HAP-1 (cell line): Measurements from ENCODE around the gene SF3A2.

ENCODE experiments used
- DNase-seq, 2 experiments: peaks; one replicate each; pipeline ENCODE4 v3.0.0-alpha.2; 2016 to 2020; ENCODE audit warnings: low spot score in 2 of 2
- H3K27me3 ChIP-seq: fragments of 250-450 bp; sonication (Bioruptor Pico); 2 replicates; pipeline ENCODE4 v1.5.1; 2020; ENCODE audit warnings: low read depth, mild to moderate bottlenecking, moderate library complexity
- H3K36me3 ChIP-seq: fragments of 250-450 bp; sonication (Bioruptor Pico); replicated peaks from 2 replicates; pipeline ENCODE4 v1.5.1; 2020; ENCODE audit warnings: mild to moderate bottlenecking
- H3K4me1 ChIP-seq: fragments of 250-450 bp; sonication (Bioruptor Pico); 2 replicates; pipeline ENCODE4 v1.5.1; 2020; ENCODE audit warnings: mild to moderate bottlenecking
- H3K4me3 ChIP-seq: fragments of 250-450 bp; sonication (Bioruptor Pico); 2 replicates; pipeline ENCODE4 v1.5.1; 2020; ENCODE audit warnings: mild to moderate bottlenecking, moderate library complexity
- H3K9me3 ChIP-seq: fragments of 250-450 bp; sonication (Bioruptor Pico); 2 replicates; pipeline ENCODE4 v1.5.1; 2020; ENCODE audit warnings: mild to moderate bottlenecking, moderate library complexity
- in situ Hi-C: fragments of 300-500 bp; cut with MboI; formaldehyde crosslinking; loops from 3 replicates; pipeline ENCODE4 v1.14.3; 2020; ENCODE audit warnings: low sequenced_read_pairs, inconsistent platforms, mixed read lengths

Gene SF3A2

GRCh38 chr19:2253106-2254063, 16.8 kb downstream of the SF3A2 start:
- no peak for DNase-seq
- Histone ChIP-seq H3K4me3 (no peak overlapping the region), H3K36me3 (peaks cover 6% of the 10 kb centered on the region), H3K4me1 (no peaks in the 10 kb centered on the region), H3K9me3 (no peaks in the 10 kb centered on the region), H3K27me3 (no peaks in the 10 kb centered on the region)
- in situ Hi-C loops: no loop called here

- no peaks in the 10 kb centered on the region for H3K9me3 ChIP-seq
- H3K36me3 ChIP-seq: no peaks in the 10 kb centered on the region
- H3K4me3 ChIP-seq: no peak overlapping the region
- no peaks in the 10 kb centered on the region for H3K4me1 ChIP-seq
- DNase-seq: no peak
- H3K27me3 ChIP-seq: no peaks in the 10 kb centered on the region
- in situ Hi-C loops: no loop called here
Measured at GRCh38 chr19:2254064-2254872, 17.6 kb downstream of the SF3A2 start.

- no peaks in the 10 kb centered on the region for H3K36me3 ChIP-seq
- no peaks in the 10 kb centered on the region for H3K27me3 ChIP-seq
- H3K4me3 ChIP-seq: no peak overlapping the region
- in situ Hi-C loops: no loop called here
- no peaks in the 10 kb centered on the region for H3K4me1 ChIP-seq
- H3K9me3 ChIP-seq: no peaks in the 10 kb centered on the region
- no peak for DNase-seq
Measured at GRCh38 chr19:2255112-2255845, 18.7 kb downstream of the SF3A2 start.

GRCh38 chr19:2255982-2256685, 19.5 kb downstream of the SF3A2 start, which contains the start of gene JSRP1:
Gene JSRP1, minus strand, starts transcription at chr19:2256417. Its CDS starts 1,103 bp downstream, at chr19:2255314.
- no peak for DNase-seq
- Histone ChIP-seq H3K4me3 (no peak within 1 kb of the TSS), H3K4me1 (no peaks in the 10 kb centered on the region), H3K27me3 (no peaks in the 10 kb centered on the region), H3K9me3 (no peaks in the 10 kb centered on the region), H3K36me3 (no peaks in the 10 kb centered on the region)
- in situ Hi-C loops: no loop called here

- H3K4me3 ChIP-seq: no peak overlapping the region
- in situ Hi-C loops: no loop called here
- no peak for DNase-seq
- no peaks in the 10 kb centered on the region for H3K4me1 ChIP-seq
- H3K27me3 ChIP-seq: no peaks in the 10 kb centered on the region
- no peaks in the 10 kb centered on the region for H3K9me3 ChIP-seq
- H3K36me3 ChIP-seq: no peaks in the 10 kb centered on the region
Measured at GRCh38 chr19:2259336-2259735, 22.7 kb downstream of the SF3A2 start.

GRCh38 chr19:2260341-2260805, 23.7 kb downstream of the SF3A2 start:
- no peak for DNase-seq
- H3K36me3 ChIP-seq: no peaks in the 10 kb centered on the region
- no peaks in the 10 kb centered on the region for H3K27me3 ChIP-seq
- no peaks in the 10 kb centered on the region for H3K4me1 ChIP-seq
- in situ Hi-C loops: no loop called here
- H3K9me3 ChIP-seq: no peaks in the 10 kb centered on the region
- H3K4me3 ChIP-seq: no peak overlapping the region

GRCh38 chr19:2261438-2262172, 25.0 kb downstream of the SF3A2 start:
- Histone ChIP-seq H3K36me3 (no peaks in the 10 kb centered on the region), H3K27me3 (no peaks in the 10 kb centered on the region), H3K4me3 (no peak overlapping the region), H3K9me3 (no peaks in the 10 kb centered on the region), H3K4me1 (no peaks in the 10 kb centered on the region)
- peak in 1 of 2 experiments; percentile 68 for DNase-seq
- in situ Hi-C loops: no loop called here

GRCh38 chr19:2266183-2266993, 29.8 kb downstream of the SF3A2 start:
- Histone ChIP-seq H3K27me3 (no peaks in the 10 kb centered on the region), H3K4me3 (no peak overlapping the region), H3K36me3 (peaks cover 16% of the 10 kb centered on the region), H3K9me3 (no peaks in the 10 kb centered on the region), H3K4me1 (no peaks in the 10 kb centered on the region; the same call in 1 of the 2 replicates)
- in situ Hi-C loops: no loop called here
- no peak for DNase-seq

GRCh38 chr19:2268480-2268830, 31.8 kb downstream of the SF3A2 start:
- in situ Hi-C loops: no loop called here
- H3K4me3 ChIP-seq: peak overlapping the region; percentile 99

GRCh38 chr19:2268861-2269243, 32.2 kb downstream of the SF3A2 start:
- DNase-seq: no peak
- Histone ChIP-seq H3K9me3 (no peaks in the 10 kb centered on the region), H3K36me3 (peaks cover 38% of the 10 kb centered on the region), H3K4me3 (peak overlapping the region; percentile 99), H3K27me3 (no peaks in the 10 kb centered on the region), H3K4me1 (peaks cover 15% of the 10 kb centered on the region)
- in situ Hi-C loops: no loop called here

More at GRCh38 chr19:2268480-2268830, 31.8 kb downstream of the SF3A2 start:
- no peak for DNase-seq
- Histone ChIP-seq H3K9me3 (no peaks in the 10 kb centered on the region), H3K36me3 (peaks cover 37% of the 10 kb centered on the region), H3K27me3 (no peaks in the 10 kb centered on the region), H3K4me1 (peaks cover 15% of the 10 kb centered on the region)

- Histone ChIP-seq H3K9me3 (no peaks in the 10 kb centered on the region), H3K4me1 (peaks cover 15% of the 10 kb centered on the region), H3K27me3 (no peaks in the 10 kb centered on the region), H3K4me3 (peak overlapping the region; percentile 99), H3K36me3 (peaks cover 44% of the 10 kb centered on the region)
- in situ Hi-C loops: loop anchor here (5.0 kb wide), 1 partner anchor 32 kb away; the partner anchor contains the start of genes PLEKHJ1 and SF3A2
- DNase-seq: peak; percentile 95 to 98
Measured at GRCh38 chr19:2269244-2270156, 32.9 kb downstream of the SF3A2 start.
